NCI-H82 treated with DMSO at 0.1 percent for 48 hours (cell line): ENCODE measurements around the gene SCD5.

Experiments used
- DNase-seq: peaks from one replicate; lab custom pipeline; 2025; ENCODE audit not compliant: unreplicated experiment; lab: John Stamatoyannopoulos, UW

SCD5 gene

DNA sequence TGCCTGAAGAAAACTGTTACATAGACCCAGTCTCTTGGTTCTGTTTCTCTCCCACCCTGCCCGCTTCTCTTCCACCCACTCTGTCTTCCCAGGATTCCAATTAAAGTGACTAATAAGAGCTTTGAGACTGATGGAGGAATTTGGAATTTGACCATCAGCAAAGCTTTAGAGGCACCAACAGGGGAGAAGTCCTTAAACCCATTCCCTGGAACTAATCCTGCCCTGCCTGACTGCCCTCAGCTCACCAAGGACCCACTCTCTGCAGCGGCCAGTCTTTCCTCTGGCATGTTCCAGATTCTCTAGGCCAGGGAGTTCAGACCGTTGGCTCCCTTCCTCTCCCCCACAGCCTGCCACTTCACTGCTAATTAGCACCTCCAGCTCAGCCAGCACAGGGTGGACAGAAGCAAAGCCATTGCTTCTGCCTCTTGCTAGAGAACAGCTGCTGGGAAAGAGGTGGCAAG lies 23.9 kb downstream of the SCD5 start:
- DNase-seq, result no peak

- DNase-seq, result no peak
Observed at GRCh38 chr4:82773057-82773456, 25.5 kb downstream of the SCD5 start.

DNA sequence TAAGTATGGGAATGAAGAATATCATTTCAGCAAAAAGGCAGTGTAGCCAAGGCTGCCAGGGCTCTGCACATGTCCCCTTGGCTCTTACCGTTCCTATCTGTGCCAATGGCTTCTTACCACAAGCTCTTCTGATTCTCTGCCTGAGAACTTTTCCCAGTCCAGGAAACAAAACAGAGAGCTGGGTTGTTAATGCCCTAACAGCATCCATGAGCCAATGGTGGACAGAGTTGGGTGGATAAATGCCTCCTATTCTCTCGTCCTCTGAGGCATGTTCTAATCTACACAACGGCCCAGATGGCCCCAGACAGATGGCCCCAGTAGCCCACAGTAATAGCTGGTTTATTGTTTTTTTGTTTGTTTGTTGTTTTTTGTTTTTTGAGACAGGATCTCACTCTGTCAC lies 28.0 kb downstream of the SCD5 start:
- DNase-seq, result no peak

GRCh38 chr4:82765134-82765533 lies 33.5 kb downstream of the SCD5 start:
- DNase-seq, result no peak

GRCh38 chr4:82761229-82761628 lies 37.4 kb downstream of the SCD5 start:
- DNase-seq, result no peak

DNA sequence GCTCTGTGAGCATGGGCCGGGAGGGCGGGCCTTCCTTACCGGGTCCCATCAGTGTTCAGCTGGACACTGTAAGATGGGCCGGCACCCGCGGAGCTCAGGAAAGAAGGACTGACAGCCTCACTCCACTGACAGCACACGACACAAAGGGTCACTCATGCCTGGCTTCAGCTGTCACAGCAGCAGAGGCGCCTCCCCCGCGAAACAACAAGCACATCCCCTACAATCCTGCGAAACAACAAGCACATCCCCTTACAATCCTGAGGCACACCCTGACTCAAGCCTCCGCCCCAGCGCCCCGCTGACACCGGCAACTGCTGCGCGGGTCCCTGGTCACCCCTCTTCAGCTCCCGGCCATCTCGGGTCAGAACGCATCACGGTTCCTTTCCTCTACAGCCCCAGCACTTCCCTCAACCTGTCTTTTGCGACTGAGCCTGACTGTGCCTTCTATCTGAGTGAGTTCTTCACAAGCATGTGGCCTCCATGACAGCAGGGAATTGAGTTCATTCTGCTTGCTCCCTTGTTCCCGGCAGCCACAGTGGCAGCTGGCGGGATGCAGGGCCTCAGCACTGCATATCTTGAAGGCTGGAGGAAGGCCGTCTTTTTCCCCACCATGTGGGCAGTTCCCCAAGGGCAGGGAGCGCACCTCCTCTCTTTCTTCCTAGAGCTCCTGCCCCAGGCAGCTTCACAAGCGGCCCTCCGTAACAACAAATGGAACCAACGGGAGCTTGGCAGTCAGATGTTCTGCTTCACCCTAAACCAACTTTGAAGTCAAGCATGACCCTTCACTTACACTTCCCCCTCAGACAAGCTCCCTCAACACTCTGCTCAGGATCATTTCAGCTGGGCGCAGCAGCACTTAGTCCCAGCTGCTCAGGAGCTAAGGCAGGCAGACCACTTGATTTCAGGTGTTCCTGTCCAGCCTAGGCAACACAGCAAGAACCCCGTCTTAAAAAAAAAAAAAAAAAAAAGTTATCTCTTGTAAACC lies 39.6 kb downstream of the SCD5 start:
- no peak for DNase-seq

DNA sequence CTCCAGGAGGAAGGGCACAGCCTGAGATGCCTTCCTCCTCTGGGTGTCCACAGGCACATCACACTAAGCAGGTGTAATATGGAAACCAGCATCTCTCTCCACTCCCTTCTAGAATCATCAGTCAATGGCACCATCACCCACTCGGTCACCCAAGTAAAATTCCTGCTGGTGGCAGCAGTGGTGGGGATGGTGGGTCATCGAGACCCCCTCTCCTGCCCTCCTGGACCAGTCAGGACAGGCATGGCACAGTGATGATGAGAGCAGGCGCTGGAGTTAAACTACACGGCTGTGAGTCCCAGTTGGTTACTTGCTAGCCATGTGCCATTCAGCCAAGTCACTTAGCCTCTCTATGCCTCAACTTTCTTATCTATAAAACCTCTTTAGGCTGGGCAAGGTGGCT lies 42.5 kb downstream of the SCD5 start:
- DNase-seq, result no peak

DNA sequence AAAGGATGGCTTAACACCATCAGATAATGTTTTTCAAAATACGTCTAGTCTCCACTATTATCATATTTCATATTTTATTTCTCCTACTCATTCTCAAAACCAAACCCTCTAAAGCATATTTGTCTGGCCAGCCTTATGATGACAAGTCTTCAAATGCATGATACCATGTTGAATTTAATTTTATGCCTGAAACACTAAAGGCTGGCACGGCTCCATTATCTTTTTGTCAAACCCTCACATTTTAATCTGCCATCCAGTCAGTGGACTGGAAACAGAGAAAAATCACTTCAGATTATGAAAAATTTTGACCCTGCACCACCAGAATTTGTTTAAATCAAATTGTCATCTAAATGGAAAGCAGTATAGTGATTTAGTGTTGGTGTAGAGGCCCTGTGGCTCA lies 42.9 kb downstream of the SCD5 start:
- DNase-seq, result no peak

DNA sequence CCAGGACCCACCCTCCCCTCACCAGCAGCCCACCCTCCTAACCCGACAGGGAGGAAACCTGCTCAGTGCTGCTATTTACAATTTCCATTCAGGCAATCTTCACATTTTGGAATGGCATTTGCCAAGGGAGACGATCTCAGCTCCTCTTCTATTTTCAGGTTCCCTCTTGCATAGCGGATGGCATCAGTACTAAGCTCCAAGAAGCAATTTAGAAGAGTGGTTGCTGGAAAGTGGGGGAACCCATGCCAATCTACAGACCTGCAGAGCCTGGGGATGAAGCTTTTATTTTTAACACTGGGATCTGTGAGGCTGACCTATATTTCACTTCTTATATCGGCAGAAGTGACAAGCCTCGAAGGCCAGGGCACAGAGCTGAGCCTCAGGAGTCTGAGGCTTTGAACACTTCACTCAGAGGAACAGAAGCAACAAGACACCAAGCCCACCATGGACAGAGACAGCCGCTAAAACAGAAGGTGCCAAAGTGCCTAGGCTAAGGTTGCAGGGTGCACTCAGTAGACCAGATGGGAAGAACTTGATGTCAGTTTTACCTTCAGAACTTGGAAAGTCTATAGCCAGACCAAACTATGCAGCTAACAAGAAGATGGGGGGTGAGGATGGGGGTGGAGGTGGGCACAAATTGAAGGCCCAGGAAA lies 44.0 kb downstream of the SCD5 start:
- no peak for DNase-seq

DNA sequence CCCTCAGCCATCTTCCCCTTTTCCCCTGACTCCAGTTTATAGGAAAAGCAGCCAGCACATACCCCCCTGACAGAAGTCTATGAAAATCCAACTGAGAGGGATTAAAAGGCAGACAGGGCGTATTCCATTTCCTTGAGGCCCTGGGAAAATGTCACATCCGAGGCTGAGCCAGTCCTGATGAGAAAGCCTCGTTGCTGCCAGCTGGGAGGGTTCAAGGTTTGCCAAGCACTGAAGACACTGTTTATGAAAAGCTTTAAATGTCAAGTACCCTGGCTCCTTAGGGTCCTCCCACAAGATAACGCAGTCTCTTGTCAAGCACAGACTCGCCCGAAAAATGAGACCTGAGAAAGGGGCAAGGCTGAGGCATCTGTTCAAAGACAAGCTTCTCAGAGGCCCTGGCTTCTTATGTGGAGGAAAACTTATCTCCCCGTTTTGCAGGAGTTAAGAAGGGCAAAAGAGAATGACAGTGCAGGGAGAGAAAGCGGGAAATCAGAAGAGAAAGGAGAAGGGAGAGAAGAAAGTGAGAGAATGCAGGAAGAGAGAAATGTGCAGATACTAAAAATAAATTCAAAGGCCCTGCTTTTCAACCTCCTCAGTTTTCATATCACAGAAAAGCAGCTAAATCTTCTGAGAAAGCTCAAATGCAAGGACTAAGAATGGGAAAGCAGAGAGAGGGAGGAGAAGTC lies 44.7 kb downstream of the SCD5 start:
- DNase-seq, result no peak

- no peak for DNase-seq
Observed at GRCh38 chr4:82753238-82753637, 45.4 kb downstream of the SCD5 start.

DNA sequence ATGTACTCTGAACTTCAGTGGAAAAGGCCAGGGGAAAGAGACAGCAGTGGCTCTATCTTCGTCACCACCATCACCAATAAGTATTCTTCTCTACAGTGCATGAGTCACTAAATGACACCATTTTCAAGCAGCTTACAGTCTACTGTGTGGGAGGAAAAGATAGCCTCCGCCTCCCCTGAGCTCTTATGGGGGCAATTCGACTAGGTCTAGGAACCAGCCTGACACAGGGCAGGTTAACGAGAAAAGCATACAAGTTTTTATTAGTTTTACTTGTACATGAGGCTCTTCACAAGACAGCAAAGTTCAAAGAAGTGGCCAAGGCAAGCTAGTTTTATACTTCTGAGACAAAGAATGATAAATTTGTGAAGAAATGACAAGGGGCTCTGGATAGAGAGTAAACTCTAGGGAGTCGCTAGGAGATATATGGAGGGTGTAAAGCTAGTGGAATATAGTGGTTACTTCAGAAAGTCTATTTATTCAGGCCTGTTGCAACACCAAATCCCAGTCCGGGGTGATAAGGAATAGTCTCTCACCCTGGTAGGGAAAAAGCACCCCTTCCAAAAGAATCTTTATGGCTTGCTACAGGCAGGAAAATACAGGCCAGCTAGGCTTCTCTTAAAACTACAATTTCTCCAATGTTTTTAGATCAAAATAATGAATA lies 49.7 kb downstream of the SCD5 start:
- no peak for DNase-seq

DNA sequence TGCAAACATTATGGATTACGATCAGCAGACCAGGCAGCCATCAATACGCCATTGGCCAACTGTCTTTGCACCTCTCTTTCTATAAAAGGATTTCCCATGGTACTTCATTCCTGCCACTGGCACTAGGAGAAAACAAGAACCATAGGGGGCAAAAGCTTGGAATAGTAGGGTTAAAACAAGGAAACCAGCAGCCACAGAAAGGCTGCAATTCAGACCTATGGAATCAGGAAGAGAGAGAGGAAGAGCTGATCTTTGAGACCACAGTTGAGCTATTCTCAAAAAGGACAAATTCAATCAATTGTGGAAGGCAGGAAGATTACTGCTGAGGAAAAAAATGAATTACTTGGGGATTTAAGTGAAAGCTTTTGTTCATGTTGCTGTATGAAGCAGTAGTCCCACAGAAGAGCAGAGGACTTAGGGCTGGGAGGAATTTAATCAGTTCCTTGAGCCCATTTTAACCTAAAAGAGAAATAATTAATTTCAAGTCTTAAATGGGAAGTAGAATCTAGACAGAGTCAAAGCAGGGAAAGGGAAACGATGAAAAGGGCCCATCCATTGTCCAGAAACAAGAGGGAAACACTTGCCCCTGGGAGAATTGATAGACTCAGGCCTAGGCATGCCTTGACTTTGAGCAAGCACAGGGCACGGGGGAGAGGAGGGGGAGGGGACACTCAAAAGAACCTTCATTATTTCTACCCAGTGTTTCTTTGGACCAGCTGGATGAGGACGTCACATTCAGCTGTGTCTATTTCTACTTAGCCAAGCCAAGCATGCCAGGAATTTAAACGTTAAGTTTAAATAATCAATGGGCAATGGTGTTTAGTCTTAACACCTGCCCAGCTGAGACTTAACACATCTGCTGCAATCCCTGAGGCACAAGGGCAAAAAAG lies 50.7 kb downstream of the SCD5 start:
- DNase-seq, result no peak

DNA sequence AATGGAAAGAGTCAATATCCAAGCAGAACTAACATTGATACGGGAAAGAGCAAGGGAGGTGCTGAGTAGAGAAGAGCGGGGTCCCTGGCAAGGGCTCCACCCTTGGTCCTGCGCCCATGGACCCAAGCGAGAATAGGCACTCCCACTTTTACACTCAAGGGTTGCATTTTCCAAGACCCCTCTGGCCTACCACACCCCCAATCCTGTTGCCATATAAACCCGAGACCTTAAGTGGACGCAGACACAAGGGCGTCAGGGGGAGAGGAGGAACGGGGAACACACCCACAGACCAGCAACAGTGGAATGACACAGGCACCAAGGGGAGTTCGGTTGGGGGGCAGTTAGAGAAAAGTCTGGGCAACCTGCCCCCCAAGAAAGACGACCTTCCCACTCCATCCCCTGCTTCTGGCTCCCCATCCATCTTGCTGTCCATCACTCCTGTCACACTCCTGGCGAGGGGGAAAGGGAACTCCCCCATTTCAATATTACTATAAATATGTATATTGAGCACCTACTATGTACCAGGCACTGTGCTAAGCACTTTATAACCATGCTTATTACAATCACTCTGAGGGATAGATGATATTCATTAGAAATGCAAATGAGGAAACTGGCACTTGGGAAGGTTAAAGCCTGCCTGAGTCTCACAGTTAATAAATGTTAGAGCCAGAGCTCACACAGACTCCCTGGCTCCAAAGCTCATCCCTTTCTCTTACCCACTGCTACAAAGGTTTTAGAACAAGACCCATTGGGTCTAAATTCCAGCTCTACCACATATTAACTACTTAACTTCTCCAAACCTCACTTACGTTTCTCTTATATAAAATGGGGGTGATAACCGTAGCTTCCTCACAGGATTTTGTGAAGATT lies 51.7 kb downstream of the SCD5 start:
- DNase-seq, result no peak

DNA sequence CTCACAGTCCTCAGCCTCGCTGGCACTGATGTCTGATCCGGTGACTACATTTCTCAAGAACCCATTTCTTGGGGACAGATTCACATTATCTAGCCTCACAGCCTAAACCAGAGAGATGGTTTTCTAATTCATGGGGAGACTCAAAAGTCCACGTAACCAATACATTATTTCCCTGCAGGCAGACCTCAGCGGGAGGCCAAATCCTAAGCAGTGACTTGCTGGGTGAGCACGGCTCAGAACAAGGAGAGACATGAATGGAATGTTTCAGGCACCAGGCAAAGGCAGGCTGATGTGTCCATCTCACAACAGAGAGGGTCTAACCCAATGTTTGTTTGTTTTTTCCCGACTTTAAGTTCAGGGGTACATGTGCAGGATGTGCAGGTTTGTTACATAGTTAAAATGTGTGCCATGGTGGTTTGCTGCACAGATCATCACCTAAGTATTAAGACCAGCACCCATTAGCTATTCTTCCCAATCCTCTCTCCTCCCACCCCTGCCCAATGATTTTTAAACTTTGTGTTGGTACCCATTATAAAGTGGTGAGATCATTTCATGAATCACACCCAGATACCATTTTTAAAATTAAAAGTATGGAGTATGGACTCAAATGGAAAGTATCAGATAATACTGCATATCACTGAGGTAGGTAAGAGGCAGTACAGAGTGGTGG lies 53.3 kb downstream of the SCD5 start:
- DNase-seq, result no peak

GRCh38 chr4:82744284-82744968 lies 54.2 kb downstream of the SCD5 start:
- DNase-seq, result no peak

DNA sequence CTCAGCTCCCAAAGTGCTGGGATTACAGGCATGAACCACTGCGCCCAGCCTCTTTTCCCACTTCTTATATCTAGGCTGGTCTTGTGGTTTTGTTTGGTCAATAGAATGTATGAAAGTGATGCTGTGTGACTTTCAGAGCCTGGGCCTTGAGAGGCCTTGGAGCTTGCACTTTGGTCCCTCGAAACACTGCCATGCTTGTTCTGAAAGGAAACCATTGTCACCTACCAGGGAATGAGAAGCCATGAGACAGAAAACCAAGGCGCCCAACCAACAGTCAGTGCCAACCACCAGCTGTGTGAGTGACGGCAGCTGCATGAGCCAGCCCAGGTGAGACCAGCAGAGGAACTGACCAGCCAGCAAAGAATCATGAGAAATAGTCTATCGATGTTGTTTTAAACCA lies 57.4 kb downstream of the SCD5 start:
- DNase-seq, result no peak
